GM12878 (cell line): ENCODE measurements around the gene MCF2L2. TPM values are rescaled to one million over a fixed set of nuclear protein-coding genes. Genes with fewer than 3 reads are reported as not detected.

Source experiments
- ATAC-seq: fragments of 200-7000 bp; cut with Tn5 transposase; 3 replicates; pipeline ENCODE4 v1.9.1; 2020; ENCODE audit warnings: mild to moderate bottlenecking, moderate library complexity
- BruUV-seq: library from RNA; stranded (reverse); fragments of 400-500 nt; replicated peaks from 2 replicates; lab custom pipeline; 2021; lab: Mats Ljungman, UMichigan
- CTCF ChIA-PET: fragments of 300-600 bp; sonication (Branson Sonifier 250); formaldehyde crosslinking; extraction: SDS; loops from one replicate; lab custom pipeline; 2021; ENCODE audit warnings: inconsistent platforms; lab: Yijun Ruan, JAX
- POLR2A ChIA-PET: fragments of 350-600 bp; formaldehyde crosslinking; extraction: SDS; loops from one replicate; lab custom pipeline; 2021; ENCODE audit warnings: inconsistent platforms; lab: Charles Lee
- RAD21 ChIA-PET: fragments of 300-600 bp; sonication (Branson Sonifier 250); formaldehyde crosslinking; loops from one replicate; lab custom pipeline; 2023; ENCODE audit warnings: antibody characterized with exemption; ENCODE audit not compliant: unreplicated experiment; lab: Charles Lee
- SMC1A ChIA-PET: fragments of 300-600 bp; sonication (Branson Sonifier 250); formaldehyde crosslinking; loops from one replicate; lab custom pipeline; 2023; ENCODE audit not compliant: unreplicated experiment, uncharacterized antibody; lab: Charles Lee
- DNase-seq: peaks from one replicate; pipeline ENCODE4 v3.0.0-alpha.2; 2011; ENCODE audit warnings: low read depth, low spot score
- FAIRE-seq: peaks from 3 replicates; lab custom pipeline; 2011; peaks lifted over from hg19 to GRCh38; lab: Jason Lieb, UNC
- H2AFZ ChIP-seq: 2 replicates; pipeline ENCODE4 v1.6.0; 2011; ENCODE audit warnings: low read depth, low read length, control low read depth; ENCODE audit not compliant: control insufficient read depth
- H3K27ac ChIP-seq: 2 replicates; pipeline ENCODE4 v1.5.1; 2011; ENCODE audit warnings: control low read depth; ENCODE audit not compliant: control insufficient read depth, insufficient read depth
- H3K27me3 ChIP-seq, 2 experiments: replicated peaks in 1 of 2; 2 replicates each; pipeline versions ENCODE4 v1.6.0 to v1.6.1; 2011; ENCODE audit warnings: low read length in 1 of 2; ENCODE audit not compliant: control insufficient read depth in 2 of 2, insufficient read depth in 2 of 2
- H3K36me3 ChIP-seq, 2 experiments: 2 replicates each; pipeline ENCODE4 v1.5.1; 2011; ENCODE audit warnings: low read length in 1 of 2; ENCODE audit not compliant: control insufficient read depth in 2 of 2, insufficient read depth in 2 of 2
- H3K4me1 ChIP-seq: 2 replicates; pipeline ENCODE4 v1.6.1; 2011; ENCODE audit warnings: mild to moderate bottlenecking, low read length, moderate library complexity, mixed read lengths; ENCODE audit not compliant: control insufficient read depth, insufficient read depth
- H3K4me2 ChIP-seq: 2 replicates; pipeline ENCODE4 v1.6.0; 2011; ENCODE audit warnings: control low read depth; ENCODE audit not compliant: control insufficient read depth, insufficient read depth
- H3K4me3 ChIP-seq: fragments of 200-600 bp; sonication (generic); 2 replicates; pipeline ENCODE4 v1.5.1; 2016
- H3K79me2 ChIP-seq: 2 replicates; pipeline ENCODE4 v1.6.0; 2011; ENCODE audit warnings: low read length; ENCODE audit not compliant: control insufficient read depth, insufficient read depth
- H3K9ac ChIP-seq: 2 replicates; pipeline ENCODE4 v1.8.0; 2011; ENCODE audit warnings: low read length, control low read depth, mixed read lengths; ENCODE audit not compliant: control insufficient read depth, insufficient read depth
- H3K9me3 ChIP-seq: replicated peaks from 3 replicates; pipeline ENCODE4 v1.5.1; 2011; ENCODE audit warnings: mild to moderate bottlenecking, low read length; ENCODE audit not compliant: control insufficient read depth, insufficient read depth
- H4K20me1 ChIP-seq: 2 replicates; pipeline ENCODE4 v1.6.0; 2011; ENCODE audit not compliant: control insufficient read depth, insufficient read depth
- JUNB ChIP-seq: IDR thresholded peaks from 2 replicates; pipeline ENCODE4 v1.6.1; 2016; ENCODE audit warnings: antibody characterized with exemption, mild to moderate bottlenecking
- MXI1 ChIP-seq: fragments of 150-350 bp; IDR thresholded peaks from 2 replicates; pipeline ENCODE4 v1.6.1; 2011; ENCODE audit warnings: low read depth, mild to moderate bottlenecking, inconsistent platforms, low read length, improper control_type of control experiment
- MYB ChIP-seq: fragments of 150-350 bp; IDR thresholded peaks from 2 replicates; pipeline ENCODE4 v1.6.1; 2014; ENCODE audit warnings: mild to moderate bottlenecking, low read depth, low read length, borderline replicate concordance
- NRF1 ChIP-seq: conservative IDR thresholded peaks from 2 replicates; pipeline ENCODE4 v1.6.1; 2011; ENCODE audit warnings: mild to moderate bottlenecking, low read depth, low read length, improper control_type of control experiment
- POLR2A ChIP-seq: IDR thresholded peaks from 2 replicates; pipeline ENCODE4 v1.6.1; 2011; ENCODE audit warnings: low read depth, mild to moderate bottlenecking, low read length
- PRDM15 ChIP-seq: fragments of 450-650 bp; formaldehyde crosslinking; IDR thresholded peaks from 2 replicates; pipeline ENCODE4 v1.4.0; 2020; ENCODE audit warnings: mild to moderate bottlenecking, moderate library complexity
- RB1 ChIP-seq: fragments of 450-650 bp; formaldehyde crosslinking; IDR thresholded peaks from 2 replicates; pipeline ENCODE4 v1.6.1; 2017; ENCODE audit warnings: mild to moderate bottlenecking, borderline replicate concordance
- RFX5 ChIP-seq: IDR thresholded peaks from 2 replicates; pipeline ENCODE4 v1.6.1; 2011; ENCODE audit warnings: low read depth, low read length, improper control_type of control experiment
- USF1 ChIP-seq: IDR thresholded peaks from 2 replicates; pipeline ENCODE4 v1.6.1; 2011; ENCODE audit warnings: borderline replicate concordance, low read depth, mild to moderate bottlenecking, moderate library complexity, mixed read lengths, low read length; ENCODE audit not compliant: insufficient read depth; ENCODE audit errors: extremely low read length
- YBX1 ChIP-seq: fragments of 450-650 bp; IDR thresholded peaks from 2 replicates; pipeline ENCODE4 v1.6.1; 2016; ENCODE audit warnings: antibody characterized with exemption
- ZBTB40 ChIP-seq: fragments of 450-650 bp; IDR thresholded peaks from 2 replicates; pipeline ENCODE4 v1.6.1; 2016; ENCODE audit warnings: mild to moderate bottlenecking, moderate library complexity, borderline replicate concordance
- ZNF384 ChIP-seq: IDR thresholded peaks from 2 replicates; pipeline ENCODE4 v1.6.1; 2012; ENCODE audit warnings: low read depth, mild to moderate bottlenecking, low read length, improper control_type of control experiment, borderline replicate concordance
- WGBS: methylation state at CpG from one replicate; pipeline ENCODE4 v1.1.6; 2016; ENCODE audit warnings: low lambda C conversion rate; ENCODE audit not compliant: insufficient replicate concordance, insufficient coverage; ENCODE audit errors: missing lambda C conversion rate; 5-methylcytosine and 5-hydroxymethylcytosine counted together
- in situ Hi-C: fragments of 300-500 bp; cut with MboI; formaldehyde crosslinking; loops from 9 replicates; pipeline ENCODE4 v1.14.3; 2018; ENCODE audit warnings: mixed read lengths
- intact Hi-C: fragments of 100-400 bp; cut with micrococcal nuclease; formaldehyde crosslinking; loops from one replicate; pipeline ENCODE4 v1.14.2; 2022; ENCODE audit not compliant: unreplicated experiment
- polyA plus RNA-seq, 11 experiments: library from polyadenylated mRNA; depleted of rRNA in 4 of 11; unstranded in 6 of 11; stranded (reverse) in 5 of 11; fragments of >200 nt; fragmentation: Nextera tagmentation in 4 of 11; fragmentation: Illumina TruSeq in 1 of 11; extraction: Ambion mirVana in 4 of 11; extraction: Trizol in 1 of 11; gene quantifications; 1 replicate in 1 of 11; 2 replicates in 10 of 11; pipeline versions ENCODE4 v1.2.1 to v1.2.3, GENCODE V29; 2011 to 2016; ENCODE audit warnings: inconsistent platforms in 2 of 11, missing spikeins in 2 of 11, low read depth in 1 of 11
- total RNA-seq, 4 experiments: library from RNA; depleted of rRNA in 3 of 4; stranded (reverse); fragments of >200 nt in 3 of 4; fragmentation: Illumina TruSeq in 1 of 4; extraction: Trizol in 1 of 4; gene quantifications; 2 replicates each; pipeline versions ENCODE4 v1.2.1 to v1.2.3, GENCODE V29; 2013 to 2021

MCF2L2 gene
- total and polyA plus RNA-seq, 10 of the 15 experiments (the other 5 are each of a cell fraction or from before 2014, with no cell fraction given): 0.37 to 2.8 (median 1.4) TPM

GRCh38 chr3:183296944-183297343 is 131.5 kb downstream of the MCF2L2 start:
- H3K9me3 ChIP-seq: no peaks in the 10 kb centered on the region
- ChIA-PET SMC1A (interaction anchor here (1.3 kb wide), 1 partner anchor 12 kb away, joined by 5 read pairs; no protein-coding TSS in a partner anchor), RAD21 (no interaction called here), POLR2A (interaction anchor here (0.5 kb wide), 1 partner anchor 8 kb away, joined by 4 read pairs; no protein-coding TSS in a partner anchor), CTCF (interaction anchor here (0.9 to 1.2 kb wide), 2 partner anchors 16 to 18 kb away, joined by 3 read pairs; no protein-coding TSS in a partner anchor)
- FAIRE-seq (no peak), ATAC-seq (no peak), DNase-seq (no peak)
- intact Hi-C loops: no loop called here
- no TSS peak for BruUV-seq
- H3K27me3 ChIP-seq: no peaks in the 10 kb centered on the region
- H3K4me3 ChIP-seq: no peak overlapping the region
- H3K9ac ChIP-seq: no peak overlapping the region
- H3K4me1 ChIP-seq: no peaks in the 10 kb centered on the region
- 74% methylated on average over 12 of the region's 12 CpGs for WGBS
- H3K27ac ChIP-seq: no peak overlapping the region
- H3K4me2 ChIP-seq: no peak overlapping the region
- no peaks in the 10 kb centered on the region for H3K36me3 ChIP-seq
- no peak overlapping the region for H2AFZ ChIP-seq
- H4K20me1 ChIP-seq: no peaks in the 10 kb centered on the region
- in situ Hi-C loops: no loop called here
- H3K79me2 ChIP-seq: no peaks in the 10 kb centered on the region
- no peak for TF ChIP-seq PRDM15 (CRISPR knock-in tag)
- no peak for TF ChIP-seq ZBTB40
- no peak for TF ChIP-seq RFX5
- no peak for TF ChIP-seq RB1
- no peak for TF ChIP-seq YBX1
- no peak for TF ChIP-seq JUNB
- no peak for TF ChIP-seq NRF1
- no peak for TF ChIP-seq MXI1
- TF ChIP-seq MYB: no peak
- TF ChIP-seq POLR2A: no peak
- TF ChIP-seq ZNF384: no peak
- no peak for TF ChIP-seq USF1
